ENCODE data around the gene CEP112. TPM values are rescaled to one million over a fixed set of nuclear protein-coding genes. Genes with fewer than 3 reads are reported as not detected.
"Not testable (repeated sequence)": the region's sequence is repeated elsewhere in the genome, so short reads cannot be mapped to it uniquely, and the experiment has no call there.

Gene CEP112
- polyA plus RNA-seq, 1 donor from 2014 or later, result 6.0 TPM

- Histone ChIP-seq H3K4me2 (ENCODE audit: low read length) (no peak overlapping the region), H3K79me2 (replicated peaks; ENCODE audit: insufficient read depth, low read length) (no peaks in the 10 kb centered on the region), H4K20me1 (ENCODE audit: insufficient read depth) (no peaks in the 10 kb centered on the region), H3K27me3 (ENCODE audit: insufficient read depth, low read depth, low read length) (no peaks in the 10 kb centered on the region), H3K4me3 (ENCODE audit: low read length) (no peak overlapping the region), H3K27ac (ENCODE audit: low read length) (no peak overlapping the region), H3K9ac (ENCODE audit: low read length) (no peak overlapping the region), H3K36me3 (ENCODE audit: insufficient read depth, low read length) (no peaks in the 10 kb centered on the region), H3F3A (ENCODE audit: insufficient read depth, low read length, poor library complexity, severe bottlenecking) (no peaks in the 10 kb centered on the region), H3K9me2 (ENCODE audit: insufficient read depth, low read length) (no peaks in the 10 kb centered on the region), H2AFZ (ENCODE audit: low read depth, low read length) (no peak overlapping the region), H3K9me3 (ENCODE audit: low read length) (no peaks in the 10 kb centered on the region)
- no peak for TF ChIP-seq SMC3 (conservative IDR thresholded peaks at IDR 0.05; ENCODE audit: poor library complexity)
- no peak for TF ChIP-seq EZH2 (IDR thresholded peaks at IDR 0.05; ENCODE audit: borderline replicate concordance, insufficient read depth, low read length, poor library complexity, severe bottlenecking)
- TF ChIP-seq RAD21 (conservative IDR thresholded peaks at IDR 0.05), result no peak
- no peak for TF ChIP-seq TAF1 (IDR thresholded peaks at IDR 0.05; ENCODE audit: low read depth)
- no peak for TF ChIP-seq POLR2AphosphoS5 (IDR thresholded peaks at IDR 0.05)
- no peak for TF ChIP-seq REST (IDR thresholded peaks at IDR 0.05; ENCODE audit: borderline replicate concordance)
- no peak for TF ChIP-seq CTCF (IDR thresholded peaks at IDR 0.05; ENCODE audit: poor library complexity, severe bottlenecking)
- TF ChIP-seq EP300 (conservative IDR thresholded peaks at IDR 0.05; ENCODE audit: poor library complexity, severe bottlenecking), result no peak
- TF ChIP-seq MXI1 (conservative IDR thresholded peaks at IDR 0.05; ENCODE audit: poor library complexity, severe bottlenecking), result no peak
Observed at GRCh38 chr17:65811043-65811442, 380.9 kb downstream of the CEP112 start.

GRCh38 chr17:65809366-65809765, 382.6 kb downstream of the CEP112 start:
- Histone ChIP-seq H4K20me1 (ENCODE audit: insufficient read depth) (no peaks in the 10 kb centered on the region), H3F3A (ENCODE audit: insufficient read depth, low read length, poor library complexity, severe bottlenecking) (no peaks in the 10 kb centered on the region), H2AFZ (ENCODE audit: low read depth, low read length) (no peak overlapping the region), H3K27me3 (ENCODE audit: insufficient read depth, low read depth, low read length) (no peaks in the 10 kb centered on the region), H3K9me3 (ENCODE audit: low read length) (no peaks in the 10 kb centered on the region), H3K9me2 (ENCODE audit: insufficient read depth, low read length) (no peaks in the 10 kb centered on the region), H3K27ac (ENCODE audit: low read length) (no peak overlapping the region), H3K4me2 (ENCODE audit: low read length) (no peak overlapping the region), H3K36me3 (ENCODE audit: insufficient read depth, low read length) (no peaks in the 10 kb centered on the region), H3K4me3 (ENCODE audit: low read length) (no peak overlapping the region), H3K9ac (ENCODE audit: low read length) (no peak overlapping the region), H3K79me2 (replicated peaks; ENCODE audit: insufficient read depth, low read length) (no peaks in the 10 kb centered on the region)
- TF ChIP-seq SMC3 (conservative IDR thresholded peaks at IDR 0.05; ENCODE audit: poor library complexity), result no peak
- TF ChIP-seq EP300 (conservative IDR thresholded peaks at IDR 0.05; ENCODE audit: poor library complexity, severe bottlenecking), result no peak
- TF ChIP-seq RAD21 (conservative IDR thresholded peaks at IDR 0.05), result no peak
- TF ChIP-seq TAF1 (IDR thresholded peaks at IDR 0.05; ENCODE audit: low read depth), result no peak
- no peak for TF ChIP-seq EZH2 (IDR thresholded peaks at IDR 0.05; ENCODE audit: borderline replicate concordance, insufficient read depth, low read length, poor library complexity, severe bottlenecking)
- TF ChIP-seq CTCF (IDR thresholded peaks at IDR 0.05; ENCODE audit: poor library complexity, severe bottlenecking), result no peak

- not testable (repeated sequence) for H3K9me3 ChIP-seq (ENCODE audit: low read length); H3F3A ChIP-seq (ENCODE audit: insufficient read depth, low read length, poor library complexity, severe bottlenecking); H3K4me3 ChIP-seq (ENCODE audit: low read length)
Observed at GRCh38 chr17:65808566-65808965, 383.4 kb downstream of the CEP112 start.

More at GRCh38 chr17:65808566-65808965, 383.4 kb downstream of the CEP112 start:
- not testable (repeated sequence) for H3K9me2 ChIP-seq (ENCODE audit: insufficient read depth, low read length); H3K9ac ChIP-seq (ENCODE audit: low read length); H3K27me3 ChIP-seq (ENCODE audit: insufficient read depth, low read depth, low read length); H3K36me3 ChIP-seq (ENCODE audit: insufficient read depth, low read length); H3K27ac ChIP-seq (ENCODE audit: low read length); H3K79me2 ChIP-seq (replicated peaks; ENCODE audit: insufficient read depth, low read length); H4K20me1 ChIP-seq (ENCODE audit: insufficient read depth); H3K4me2 ChIP-seq (ENCODE audit: low read length); H2AFZ ChIP-seq (ENCODE audit: low read depth, low read length)

Measured in neural cell (in vitro differentiated cells).